ENCODE data around the gene GINS2. TPM values are rescaled to one million over a fixed set of nuclear protein-coding genes. Genes with fewer than 3 reads are reported as not detected.

Gene GINS2
- total RNA-seq, 1 experiment from 2014 or later, result 20.2 TPM

DNA sequence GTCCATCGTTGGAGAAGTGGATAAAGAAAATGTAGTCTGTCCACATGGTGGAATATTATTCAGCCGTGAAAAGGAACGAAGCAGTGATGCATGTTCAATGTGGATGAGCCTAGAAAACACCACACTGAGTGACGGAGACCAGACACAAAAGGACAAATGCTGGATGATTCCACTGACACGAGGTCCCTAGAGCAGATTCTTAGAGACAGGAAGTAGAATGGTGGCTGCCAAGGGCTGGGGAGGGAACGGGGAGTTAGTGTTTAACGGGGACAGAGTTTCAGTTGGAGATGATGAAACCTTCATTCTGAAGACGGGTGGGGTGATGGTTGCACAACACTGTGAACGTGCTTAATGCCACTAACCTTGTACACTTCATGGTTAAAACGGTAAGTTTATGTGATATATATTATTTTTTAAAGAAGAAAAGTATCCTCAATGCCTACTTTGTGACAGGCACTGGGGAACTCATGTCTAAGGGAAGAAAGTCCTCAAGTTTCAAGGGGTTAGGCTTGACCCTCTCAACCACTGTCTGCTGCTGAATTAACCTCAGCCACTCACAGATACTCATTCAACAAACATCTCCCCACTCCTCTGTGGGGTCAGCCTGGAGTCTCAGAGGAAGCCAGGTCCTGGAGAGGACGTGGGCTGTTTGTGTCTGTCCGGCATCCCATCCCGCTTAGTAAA is 44.5 kb upstream of the GINS2 start:
- Histone ChIP-seq H3K9me3 (ENCODE audit: insufficient read depth, low read depth) (no peaks in the 10 kb centered on the region), H3K4me2 (no peak overlapping the region), H3F3A (ENCODE audit: insufficient read depth, low read depth) (peaks cover 19% of the 10 kb centered on the region; the same call in 1 of the 2 replicates), H3K9me2 (ENCODE audit: insufficient read depth) (no peaks in the 10 kb centered on the region), H2AFZ (no peak overlapping the region), H4K20me1 (ENCODE audit: insufficient read depth) (peaks cover 5% of the 10 kb centered on the region; the same call in 1 of the 2 replicates), H3K4me3 (no peak overlapping the region), H3K79me2 (ENCODE audit: low read depth) (no peaks in the 10 kb centered on the region), H3K36me3 (ENCODE audit: low read depth) (no peaks in the 10 kb centered on the region), H3K4me1 (replicated peaks; ENCODE audit: insufficient read depth) (peaks cover 9% of the 10 kb centered on the region; the same call in 1 of the 2 replicates), H3K27me3 (ENCODE audit: insufficient read depth, low read depth) (no peaks in the 10 kb centered on the region), H3K27ac (peak overlapping the region; percentile 24; the same call in 1 of the 2 replicates)
- intact Hi-C loops (cut with micrococcal nuclease; ENCODE audit: unreplicated experiment), result no loop called here
- ChIA-PET CTCF (no interaction called here), POLR2A (ENCODE audit: unreplicated experiment) (no interaction called here)
- TF ChIP-seq CTCF (conservative IDR thresholded peaks at IDR 0.05), result no peak
- TF ChIP-seq EZH2 (IDR thresholded peaks at IDR 0.05; ENCODE audit: low read depth), result no peak
- no peak for DNase-seq
- no TSS peak for BruUV-seq (replicated peaks)

DNA sequence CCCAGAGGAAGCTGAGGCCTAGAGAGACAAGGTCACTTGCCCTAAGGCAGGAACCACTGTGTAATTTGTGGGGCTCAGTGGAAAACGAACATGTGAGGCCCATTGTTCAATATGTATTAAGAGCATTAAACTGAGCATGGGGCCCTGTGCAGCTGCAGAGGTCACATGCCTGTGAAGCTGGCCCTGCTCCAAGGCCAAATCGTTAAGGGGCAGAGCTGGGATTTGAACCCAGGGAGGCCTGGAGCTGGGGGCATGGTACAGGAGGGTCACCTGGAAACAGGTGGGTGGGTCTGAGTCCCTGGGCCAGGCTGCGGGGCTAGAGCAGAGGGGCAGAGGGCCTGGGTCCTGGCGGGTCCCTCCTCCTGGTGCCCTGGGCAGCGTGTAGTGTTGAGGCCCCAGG is 42.4 kb upstream of the GINS2 start:
- TF ChIP-seq EZH2 (IDR thresholded peaks at IDR 0.05; ENCODE audit: low read depth) (no peak), CTCF (conservative IDR thresholded peaks at IDR 0.05) (no peak)
- Histone ChIP-seq H3K27me3 (ENCODE audit: insufficient read depth, low read depth) (no peaks in the 10 kb centered on the region), H3K4me1 (replicated peaks; ENCODE audit: insufficient read depth) (peaks cover 9% of the 10 kb centered on the region; the same call in 1 of the 2 replicates), H3K4me2 (no peak overlapping the region), H3K9me3 (ENCODE audit: insufficient read depth, low read depth) (no peaks in the 10 kb centered on the region), H2AFZ (no peak overlapping the region), H3K4me3 (no peak overlapping the region), H3K79me2 (ENCODE audit: low read depth) (no peaks in the 10 kb centered on the region), H4K20me1 (ENCODE audit: insufficient read depth) (no peaks in the 10 kb centered on the region; the same call in 1 of the 2 replicates), H3K27ac (no peak overlapping the region), H3K9me2 (ENCODE audit: insufficient read depth) (no peaks in the 10 kb centered on the region), H3K36me3 (ENCODE audit: low read depth) (no peaks in the 10 kb centered on the region), H3F3A (ENCODE audit: insufficient read depth, low read depth) (peaks cover 19% of the 10 kb centered on the region; the same call in 1 of the 2 replicates)
- no peak for DNase-seq
- intact Hi-C loops (cut with micrococcal nuclease; ENCODE audit: unreplicated experiment), result no loop called here
- no TSS peak for BruUV-seq (replicated peaks)
- ChIA-PET POLR2A (ENCODE audit: unreplicated experiment) (no interaction called here), CTCF (no interaction called here)

GRCh38 chr16:85730186-85730465 is 41.4 kb upstream of the GINS2 start:
- BruUV-seq (replicated peaks), result no TSS peak
- CTCF ChIA-PET, result no interaction called here

More at GRCh38 chr16:85730186-85730465, 41.4 kb upstream of the GINS2 start:
- Histone ChIP-seq H3K79me2 (ENCODE audit: low read depth) (no peaks in the 10 kb centered on the region), H3K27ac (no peak overlapping the region), H2AFZ (no peak overlapping the region), H3K4me2 (no peak overlapping the region), H3K27me3 (ENCODE audit: insufficient read depth, low read depth) (no peaks in the 10 kb centered on the region), H3K9me2 (ENCODE audit: insufficient read depth) (no peaks in the 10 kb centered on the region), H3K4me3 (no peak overlapping the region), H3K9me3 (ENCODE audit: insufficient read depth, low read depth) (no peaks in the 10 kb centered on the region), H3F3A (ENCODE audit: insufficient read depth, low read depth) (peaks cover 13% of the 10 kb centered on the region; the same call in 1 of the 2 replicates), H3K36me3 (ENCODE audit: low read depth) (no peaks in the 10 kb centered on the region), H3K4me1 (replicated peaks; ENCODE audit: insufficient read depth) (peaks cover 9% of the 10 kb centered on the region; the same call in 1 of the 2 replicates), H4K20me1 (ENCODE audit: insufficient read depth) (no peaks in the 10 kb centered on the region; the same call in 1 of the 2 replicates)
- intact Hi-C loops (cut with micrococcal nuclease; ENCODE audit: unreplicated experiment), result no loop called here
- DNase-seq, result no peak
- POLR2A ChIA-PET (ENCODE audit: unreplicated experiment), result no interaction called here
- TF ChIP-seq EZH2 (IDR thresholded peaks at IDR 0.05; ENCODE audit: low read depth) (no peak), CTCF (conservative IDR thresholded peaks at IDR 0.05) (no peak)
